GM11168 (cell line): ENCODE results near the gene MAPK11.

Experiments used
- in situ Hi-C: fragments of 300-500 bp; cut with MboI; formaldehyde crosslinking; loops from one replicate; pipeline ENCODE4 v1.12.0; 2022; ENCODE audit warnings: low sequenced_read_pairs; ENCODE audit not compliant: unreplicated experiment

The MAPK11 gene

GRCh38 chr22:50236731-50237409 is 33.3 kb downstream of the MAPK11 start:
- in situ Hi-C loops = no loop called here

GRCh38 chr22:50233223-50233622 is 37.0 kb downstream of the MAPK11 start:
- in situ Hi-C loops = no loop called here

DNA sequence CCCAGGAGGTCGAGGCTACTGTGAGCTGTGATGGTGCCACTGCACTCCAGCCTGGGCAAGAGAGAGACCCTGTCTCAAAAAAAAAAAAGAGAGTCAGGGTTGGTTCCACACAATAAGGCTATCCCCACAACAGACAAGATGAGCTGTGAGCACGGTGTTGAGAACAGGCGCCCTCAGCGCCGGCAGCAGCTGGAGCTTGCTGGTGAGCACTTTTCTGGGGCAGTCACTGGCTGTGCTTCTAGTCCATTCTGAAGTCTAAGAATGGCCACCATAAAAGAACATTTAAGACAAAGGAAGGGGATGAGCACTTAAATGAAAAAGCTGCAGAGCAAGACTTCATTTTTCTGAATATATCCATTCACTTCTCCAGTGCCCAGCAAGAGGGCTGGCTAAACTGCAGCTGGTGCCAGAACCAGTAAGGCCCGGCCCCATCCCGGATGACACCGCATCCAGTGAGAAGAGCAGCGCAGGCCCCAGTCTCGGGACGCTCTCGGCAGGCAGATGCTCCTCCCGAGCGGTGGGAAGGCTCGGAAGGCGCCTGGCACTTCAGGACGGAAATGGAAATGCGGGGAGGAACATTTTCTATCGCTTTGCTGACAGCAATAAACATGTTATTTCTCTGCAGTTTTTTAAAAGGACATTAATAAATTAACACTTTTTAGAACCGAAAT is 37.6 kb downstream of the MAPK11 start:
- in situ Hi-C loops = no loop called here

DNA sequence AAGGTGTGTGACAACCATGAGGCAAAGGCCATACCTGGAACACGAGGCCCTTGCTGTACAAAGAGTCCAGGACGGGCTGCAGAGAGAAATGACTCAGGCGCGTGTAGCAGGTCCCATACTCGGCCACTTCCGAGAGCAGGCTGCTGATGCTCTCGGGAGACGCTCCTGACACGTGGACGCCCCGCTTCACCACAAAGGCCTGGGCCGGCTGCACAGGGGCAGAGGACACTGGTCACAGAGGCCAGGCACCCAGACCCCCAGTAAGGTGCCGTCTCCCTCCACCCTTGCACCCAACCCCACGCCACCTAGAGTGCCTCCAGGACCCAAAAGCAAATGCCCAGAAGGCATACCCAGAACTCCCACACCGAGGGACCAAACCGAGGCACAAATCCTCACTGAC is 40.8 kb downstream of the MAPK11 start:
- in situ Hi-C loops = no loop called here

DNA sequence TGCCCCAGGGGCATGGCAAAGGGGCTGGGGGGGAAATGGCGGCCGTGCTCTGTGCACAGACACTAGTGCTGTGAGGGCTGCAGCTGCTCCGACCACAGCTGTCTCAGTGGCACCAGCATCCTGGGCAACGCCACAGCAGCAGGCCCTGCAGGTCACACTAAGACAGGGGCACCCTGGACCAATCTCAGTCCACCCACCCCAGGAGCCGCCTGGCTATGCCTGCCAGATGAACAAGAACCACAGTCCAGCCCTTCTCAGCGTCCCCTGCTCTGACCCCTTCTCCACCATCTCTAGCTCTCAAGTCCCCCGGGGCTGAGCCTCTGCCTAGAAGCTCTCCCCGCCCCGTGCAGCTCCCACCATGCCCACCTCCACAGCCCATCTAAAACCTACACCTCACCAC is 41.8 kb downstream of the MAPK11 start:
- in situ Hi-C loops = no loop called here

- in situ Hi-C loops = no loop called here
These were observed 42.5 kb downstream of the MAPK11 start for GRCh38 chr22:50227579-50228215.

DNA sequence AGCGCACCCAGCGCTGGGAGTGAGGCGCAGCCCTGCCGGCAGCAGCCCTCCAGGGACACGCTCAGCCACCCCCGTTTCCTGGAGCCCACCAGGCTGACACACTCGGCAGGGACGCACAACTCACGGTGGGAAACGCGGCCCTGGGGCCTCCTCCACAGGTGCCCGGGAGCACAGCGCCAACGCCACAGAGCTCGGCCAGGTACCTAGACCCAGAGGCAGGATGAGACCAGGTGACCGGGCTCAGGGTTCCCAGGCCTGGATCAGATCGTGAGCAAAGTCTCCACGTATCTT is 43.4 kb downstream of the MAPK11 start:
- in situ Hi-C loops = no loop called here

GRCh38 chr22:50226063-50226874 is 43.9 kb downstream of the MAPK11 start:
- in situ Hi-C loops = no loop called here

DNA sequence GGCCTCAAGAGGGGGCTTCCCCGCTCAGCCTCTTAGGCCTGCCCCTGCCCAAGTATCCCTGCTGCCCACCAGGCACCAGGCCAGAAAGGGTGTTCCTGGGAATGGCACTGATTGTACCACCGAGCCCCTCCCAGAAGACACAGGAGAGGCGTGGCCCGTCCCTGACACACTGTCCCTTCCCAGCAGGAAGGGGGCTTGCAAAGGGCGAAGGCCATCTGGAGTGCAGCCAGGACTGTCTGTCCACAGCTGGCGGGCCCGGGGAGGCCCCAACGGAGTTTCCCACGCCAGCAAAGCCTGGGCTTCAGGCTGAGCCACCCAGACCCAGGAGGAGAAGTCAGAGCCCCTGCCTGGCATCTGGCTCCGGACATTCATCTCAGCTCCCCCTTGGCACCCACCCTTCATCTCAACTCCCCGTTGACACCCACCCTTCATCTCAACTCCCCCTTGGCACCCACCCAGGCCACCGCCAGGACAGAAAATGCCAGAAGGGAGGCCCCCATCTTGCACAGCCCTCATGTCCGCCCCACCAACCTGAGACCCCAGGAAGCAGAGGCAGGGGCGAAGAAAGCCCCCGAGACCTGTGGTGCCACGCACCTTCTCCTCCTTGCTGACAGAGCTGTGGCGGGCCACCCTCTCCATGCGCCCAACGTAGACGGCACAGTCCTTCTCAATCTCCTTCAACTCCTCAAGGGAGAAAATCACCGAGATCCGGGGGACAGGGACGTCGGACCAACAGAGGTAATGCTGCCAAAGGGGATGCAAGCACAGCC is 44.8 kb downstream of the MAPK11 start:
- in situ Hi-C loops = no loop called here

- in situ Hi-C loops = no loop called here
These were observed 46.1 kb downstream of the MAPK11 start for GRCh38 chr22:50224071-50224470.

GRCh38 chr22:50222508-50222907 is 47.7 kb downstream of the MAPK11 start:
- in situ Hi-C loops = no loop called here

- in situ Hi-C loops = no loop called here
These were observed 48.5 kb downstream of the MAPK11 start for GRCh38 chr22:50221410-50222300.

DNA sequence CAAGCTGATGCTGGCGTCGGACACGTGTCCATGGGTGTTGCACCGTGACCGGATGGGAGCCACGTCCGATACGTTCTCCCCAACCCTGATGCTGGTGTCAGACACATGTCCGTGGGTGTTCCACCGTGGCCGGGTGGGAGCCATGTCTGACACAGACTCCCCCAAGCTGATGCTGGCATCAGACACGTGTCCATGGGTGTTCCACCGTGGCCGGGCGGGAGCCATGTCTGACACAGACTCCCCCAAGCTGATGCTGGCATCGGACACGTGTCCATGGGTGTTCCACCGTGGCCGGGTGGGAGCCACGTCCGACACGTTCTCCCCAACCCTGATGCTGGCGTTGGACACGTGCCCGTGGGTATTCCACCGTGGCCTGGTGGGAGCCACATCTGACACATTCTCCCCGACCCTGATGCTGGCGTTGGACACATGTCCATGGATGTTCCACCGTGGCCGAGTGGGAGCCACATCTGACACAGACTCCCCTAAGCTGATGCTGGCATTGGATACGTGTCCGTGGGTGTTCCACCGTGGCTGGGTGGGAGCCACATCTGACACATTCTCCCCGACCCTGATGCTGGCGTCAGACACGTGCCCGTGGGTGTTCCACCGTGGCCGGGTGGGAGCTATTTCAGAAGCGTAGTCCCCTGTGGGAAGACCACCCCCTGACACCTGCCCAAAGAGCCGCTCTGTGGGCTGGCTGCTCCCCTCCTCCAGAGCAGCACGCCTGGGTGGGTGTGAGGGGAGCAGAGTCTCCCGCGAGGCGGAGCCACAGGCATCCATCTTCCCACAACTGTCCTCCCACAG is 49.4 kb downstream of the MAPK11 start:
- in situ Hi-C loops = no loop called here

- in situ Hi-C loops = no loop called here
These were observed 50.2 kb downstream of the MAPK11 start for GRCh38 chr22:50219800-50220602.

- in situ Hi-C loops = no loop called here
These were observed 51.0 kb downstream of the MAPK11 start for GRCh38 chr22:50218996-50219727.

- in situ Hi-C loops = no loop called here
These were observed 51.8 kb downstream of the MAPK11 start for GRCh38 chr22:50218153-50218995.
